HT1080 (cell line): ENCODE results near the gene FFAR1. TPM values are rescaled to one million over a fixed set of nuclear protein-coding genes. Genes with fewer than 3 reads are reported as not detected.

Source experiments
- DNase-seq: peaks from one replicate; pipeline ENCODE4 v3.0.0-alpha.2; 2015; ENCODE audit warnings: low read depth
- polyA plus RNA-seq, 2 experiments: library from polyadenylated mRNA; depleted of rRNA; stranded (reverse); fragments of >200 nt; gene quantifications; 2 replicates each; pipeline ENCODE4 v1.2.3, GENCODE V29; 2015
- total RNA-seq: library from RNA; depleted of rRNA; stranded (reverse); fragments of >200 nt; shearing (Covaris generic); gene quantifications from 2 replicates; pipeline ENCODE4 v1.2.3, GENCODE V29; 2014; rRNA removed

The FFAR1 gene, protein sequence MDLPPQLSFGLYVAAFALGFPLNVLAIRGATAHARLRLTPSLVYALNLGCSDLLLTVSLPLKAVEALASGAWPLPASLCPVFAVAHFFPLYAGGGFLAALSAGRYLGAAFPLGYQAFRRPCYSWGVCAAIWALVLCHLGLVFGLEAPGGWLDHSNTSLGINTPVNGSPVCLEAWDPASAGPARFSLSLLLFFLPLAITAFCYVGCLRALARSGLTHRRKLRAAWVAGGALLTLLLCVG (N-terminal part only)
- 0.06 TPM in 1 of 2 replicates, not detected in the other for total RNA-seq
- 0.05 TPM in 1 of 2 replicates, not detected in the other for polyA plus RNA-seq (2015; cell fraction: cytosol; rRNA removed)
- polyA plus RNA-seq (2015; cell fraction: nucleus; rRNA removed): 0.11 TPM in 1 of 2 replicates, not detected in the other

DNA sequence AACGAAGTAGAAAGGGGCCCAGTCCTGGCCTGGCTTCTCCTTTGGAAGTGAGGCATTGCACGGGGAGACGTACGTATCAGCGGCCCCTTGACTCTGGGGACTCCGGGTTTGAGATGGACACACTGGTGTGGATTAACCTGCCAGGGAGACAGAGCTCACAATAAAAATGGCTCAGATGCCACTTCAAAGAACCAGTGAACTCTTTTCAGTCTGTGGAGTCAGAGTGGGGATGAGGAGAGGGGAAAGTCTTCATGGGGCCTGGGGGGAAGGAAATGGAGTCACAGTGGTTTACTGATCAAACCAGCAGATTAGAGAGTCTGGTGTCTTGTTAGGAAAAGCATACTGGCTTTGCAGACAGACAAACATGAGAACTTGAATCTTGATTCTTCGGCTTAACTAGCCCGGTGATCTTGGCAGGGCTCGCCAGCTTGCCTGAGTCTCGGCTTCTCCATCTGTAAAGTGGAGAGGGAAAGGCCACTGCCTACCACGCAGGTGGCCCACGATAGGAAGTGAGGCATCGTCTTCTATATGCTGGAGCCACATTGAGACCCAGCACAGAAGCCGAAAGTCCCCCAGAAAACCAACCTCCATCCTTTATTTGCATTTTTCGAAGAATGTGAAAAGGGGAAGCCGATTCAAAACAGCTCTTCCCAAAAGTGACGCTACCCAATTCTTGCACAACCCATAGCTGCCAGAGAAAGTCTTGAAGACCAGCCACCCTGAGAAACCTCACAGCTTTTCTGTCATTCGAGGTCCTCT, at the start of gene FFAR1:
FFAR1 (plus strand) TSS at position 732 of the 759 bp plus-strand sequence. CDS start 3,650 bp downstream, outside the sequence.
- no peak for DNase-seq

- DNase-seq: no peak
Measured at GRCh38 chr19:35297922-35298321, 49.8 kb upstream of the FFAR1 start.

GRCh38 chr19:35298561-35298972, 49.1 kb upstream of the FFAR1 start:
- no peak for DNase-seq

GRCh38 chr19:35299523-35300338, 48.0 kb upstream of the FFAR1 start:
- DNase-seq: no peak

DNA sequence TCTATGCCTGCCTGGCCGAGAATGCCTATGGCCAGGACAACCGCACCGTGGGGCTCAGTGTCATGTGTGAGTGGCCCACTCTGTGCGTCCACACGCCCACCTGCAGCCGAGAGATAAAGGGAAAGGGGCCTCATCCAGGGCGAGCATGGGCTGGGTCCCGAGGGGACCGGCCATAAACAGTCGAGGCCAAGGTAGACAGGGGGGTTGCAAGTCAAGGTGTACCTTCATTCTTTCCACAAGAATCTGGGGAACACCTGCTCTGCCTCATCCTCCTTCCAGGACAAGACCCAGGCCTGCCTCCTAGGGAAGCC, 47.4 kb upstream of the FFAR1 start:
- no peak for DNase-seq

DNA sequence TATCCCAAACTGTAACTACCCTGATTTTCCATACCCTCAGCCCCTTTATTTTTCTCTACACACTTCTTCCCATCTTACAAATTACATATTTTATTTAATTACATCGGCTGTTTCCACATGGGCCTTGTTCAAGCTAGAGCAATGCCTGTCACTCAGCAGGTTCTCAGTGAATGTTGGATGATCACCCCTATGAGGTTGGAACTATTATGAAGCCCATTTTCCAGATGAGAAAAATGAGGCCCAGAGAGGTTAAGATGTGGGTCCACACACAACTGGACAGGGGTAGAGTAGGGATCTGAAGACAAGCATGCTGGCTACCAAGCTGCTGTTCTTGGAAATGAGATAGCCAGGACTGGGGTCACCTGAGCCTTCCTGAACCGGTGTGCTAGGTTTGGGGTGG, 45.7 kb upstream of the FFAR1 start:
- DNase-seq: no peak

DNA sequence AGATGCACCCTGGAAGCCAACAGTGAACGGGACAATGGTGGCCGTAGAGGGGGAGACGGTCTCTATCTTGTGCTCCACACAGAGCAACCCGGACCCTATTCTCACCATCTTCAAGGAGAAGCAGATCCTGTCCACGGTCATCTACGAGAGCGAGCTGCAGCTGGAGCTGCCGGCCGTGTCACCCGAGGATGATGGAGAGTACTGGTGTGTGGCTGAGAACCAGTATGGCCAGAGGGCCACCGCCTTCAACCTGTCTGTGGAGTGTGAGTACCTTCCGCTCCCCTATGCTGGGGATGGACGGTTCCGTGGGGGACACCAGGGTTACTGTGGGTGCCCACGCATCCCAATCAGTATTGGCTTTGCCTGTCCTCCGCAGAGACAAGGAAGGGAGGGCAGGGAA, 45.3 kb upstream of the FFAR1 start:
- DNase-seq: no peak

DNA sequence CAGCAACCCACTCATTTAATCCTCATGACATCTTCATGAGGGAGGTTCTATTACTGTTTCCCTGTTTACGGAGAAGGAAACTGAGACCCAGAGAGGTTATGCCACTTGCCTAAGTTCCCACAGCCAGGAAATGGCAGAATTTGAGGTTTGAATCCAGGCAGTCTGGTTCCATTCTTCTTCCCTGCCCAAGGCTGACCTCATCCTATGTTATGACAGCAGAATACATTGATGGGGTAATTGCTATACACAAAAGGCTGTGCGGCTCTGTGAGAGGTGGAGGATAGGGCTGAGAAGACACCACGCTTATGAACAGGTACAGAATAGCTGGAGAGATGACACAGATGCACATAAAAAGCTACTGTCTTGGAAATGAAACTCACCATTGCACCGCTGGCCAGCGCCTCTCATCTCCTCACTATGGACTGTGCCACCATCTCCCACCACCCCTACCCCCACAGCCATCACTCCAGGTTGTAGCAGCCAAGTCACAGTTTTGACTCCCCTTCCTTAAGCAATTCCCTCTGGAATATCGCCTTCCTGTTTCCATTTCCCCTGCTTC, 44.3 kb upstream of the FFAR1 start:
- no peak for DNase-seq

GRCh38 chr19:35304036-35304435, 43.7 kb upstream of the FFAR1 start:
- no peak for DNase-seq

DNA sequence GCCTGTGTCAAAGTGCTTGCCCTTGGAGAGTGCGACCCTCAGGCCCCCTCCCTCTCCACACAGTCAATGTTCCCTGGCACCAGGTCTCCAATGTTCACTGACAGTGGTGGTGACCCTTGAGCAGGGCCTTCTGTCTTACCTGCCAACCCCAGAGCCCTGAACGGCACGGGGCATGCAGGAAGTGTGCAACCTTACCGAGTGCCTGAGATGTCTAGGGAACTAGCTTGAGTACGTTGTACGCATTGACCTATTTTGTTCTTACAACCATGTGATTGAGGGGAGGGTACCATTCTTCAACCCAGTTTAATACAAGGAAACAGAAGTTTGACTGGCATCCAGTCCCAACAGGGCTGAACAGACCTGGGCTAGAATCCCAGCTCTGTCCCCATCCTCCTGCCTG, 42.5 kb upstream of the FFAR1 start:
- no peak for DNase-seq

DNA sequence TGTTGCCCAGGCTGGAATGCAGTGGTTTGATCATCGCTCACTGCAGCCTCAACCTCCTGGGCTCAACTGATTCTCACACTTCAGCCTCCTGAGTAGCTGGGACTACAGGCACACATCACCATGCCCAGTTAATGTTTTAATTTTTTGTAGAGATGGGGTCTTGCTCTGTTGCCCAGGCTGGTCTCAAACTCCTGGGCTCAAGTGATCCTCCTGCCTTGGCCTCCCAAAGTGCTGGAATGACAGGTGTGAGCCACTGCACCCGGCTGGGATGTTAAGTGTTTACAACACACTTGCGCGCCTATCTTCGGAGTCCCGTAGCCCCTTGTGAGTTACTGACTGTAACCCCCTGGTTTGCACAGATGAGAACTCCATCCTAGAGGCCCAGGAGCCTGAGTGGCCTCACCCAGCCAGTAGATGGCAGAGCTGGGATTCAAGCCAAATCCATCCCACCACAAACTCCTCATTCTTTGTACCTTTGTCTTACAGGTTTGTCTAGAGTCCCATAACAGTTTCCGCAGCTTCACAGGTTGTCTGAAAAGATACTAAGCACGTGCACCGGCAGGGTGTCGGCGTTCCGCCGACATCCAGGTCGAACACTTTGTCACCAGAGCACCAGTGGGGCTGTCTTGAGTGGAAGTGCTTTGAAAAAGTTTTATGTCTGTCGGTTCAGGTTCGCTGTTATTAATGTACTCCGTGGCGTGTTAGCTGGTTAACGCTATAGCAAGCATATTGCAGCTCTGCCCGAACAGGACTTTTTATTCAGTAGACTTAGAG, 41.0 kb upstream of the FFAR1 start:
- DNase-seq: peak; percentile 18

DNA sequence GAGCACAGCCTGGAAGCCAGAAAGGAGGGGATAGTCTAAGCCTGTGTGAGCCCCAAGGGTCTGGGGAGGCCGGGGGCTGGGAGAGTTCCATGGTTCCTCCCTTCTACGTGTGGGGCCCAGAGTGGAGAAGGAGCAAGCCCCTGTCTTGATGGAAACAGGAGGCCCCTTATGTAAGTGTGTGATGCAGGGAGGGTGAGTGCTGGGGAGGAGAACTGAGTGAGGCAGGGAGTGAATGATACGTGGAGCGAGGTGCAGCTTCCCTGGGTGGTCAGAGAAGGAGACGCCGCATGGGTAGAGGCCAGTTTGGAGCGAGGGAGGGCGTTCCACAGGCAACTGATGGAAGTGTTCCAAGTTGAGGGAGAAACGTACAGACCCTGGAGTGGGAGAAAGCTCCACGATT, 39.8 kb upstream of the FFAR1 start:
- no peak for DNase-seq

DNA sequence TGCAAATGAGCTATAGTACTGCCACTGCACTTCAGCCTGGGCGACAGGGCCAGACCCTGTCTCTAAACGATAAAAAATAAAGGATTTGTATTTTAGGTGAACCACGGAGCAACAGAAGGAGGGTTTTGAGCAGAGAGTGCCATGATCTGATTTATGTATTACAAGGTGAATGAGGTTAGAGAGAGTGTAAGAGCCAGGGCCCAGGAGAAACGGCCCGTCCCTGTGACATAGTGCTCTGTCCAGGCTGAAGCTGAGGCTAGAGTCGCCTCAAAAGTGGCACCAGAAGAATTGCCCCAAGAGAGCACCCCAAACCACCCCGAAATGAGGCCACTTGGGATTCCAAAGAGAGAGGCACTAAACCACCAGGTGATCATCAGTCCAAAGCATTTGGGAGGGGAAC, 38.8 kb upstream of the FFAR1 start:
- no peak for DNase-seq

GRCh38 chr19:35309481-35310279, 38.0 kb upstream of the FFAR1 start:
- DNase-seq: no peak

DNA sequence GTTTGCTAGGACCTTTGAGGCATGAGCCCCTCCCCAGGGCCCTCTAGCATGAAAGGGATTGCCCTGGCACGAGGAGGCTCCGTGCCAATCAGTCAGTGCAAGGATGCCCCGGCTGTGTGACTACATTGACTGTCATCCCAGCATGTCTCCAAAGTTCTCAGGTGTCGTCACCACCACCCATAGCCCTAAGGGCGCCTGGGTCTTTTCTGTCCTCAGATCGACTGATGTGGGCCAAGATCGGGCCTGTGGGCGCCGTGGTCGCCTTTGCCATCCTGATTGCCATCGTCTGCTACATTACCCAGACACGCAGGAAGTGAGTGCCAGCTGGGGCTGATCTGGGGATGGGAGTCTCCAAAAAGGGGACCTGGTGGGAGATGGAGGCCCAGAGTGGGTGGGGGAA, 37.4 kb upstream of the FFAR1 start:
- DNase-seq: no peak

- no peak for DNase-seq
Measured at GRCh38 chr19:35310811-35311465, 36.8 kb upstream of the FFAR1 start.

DNA sequence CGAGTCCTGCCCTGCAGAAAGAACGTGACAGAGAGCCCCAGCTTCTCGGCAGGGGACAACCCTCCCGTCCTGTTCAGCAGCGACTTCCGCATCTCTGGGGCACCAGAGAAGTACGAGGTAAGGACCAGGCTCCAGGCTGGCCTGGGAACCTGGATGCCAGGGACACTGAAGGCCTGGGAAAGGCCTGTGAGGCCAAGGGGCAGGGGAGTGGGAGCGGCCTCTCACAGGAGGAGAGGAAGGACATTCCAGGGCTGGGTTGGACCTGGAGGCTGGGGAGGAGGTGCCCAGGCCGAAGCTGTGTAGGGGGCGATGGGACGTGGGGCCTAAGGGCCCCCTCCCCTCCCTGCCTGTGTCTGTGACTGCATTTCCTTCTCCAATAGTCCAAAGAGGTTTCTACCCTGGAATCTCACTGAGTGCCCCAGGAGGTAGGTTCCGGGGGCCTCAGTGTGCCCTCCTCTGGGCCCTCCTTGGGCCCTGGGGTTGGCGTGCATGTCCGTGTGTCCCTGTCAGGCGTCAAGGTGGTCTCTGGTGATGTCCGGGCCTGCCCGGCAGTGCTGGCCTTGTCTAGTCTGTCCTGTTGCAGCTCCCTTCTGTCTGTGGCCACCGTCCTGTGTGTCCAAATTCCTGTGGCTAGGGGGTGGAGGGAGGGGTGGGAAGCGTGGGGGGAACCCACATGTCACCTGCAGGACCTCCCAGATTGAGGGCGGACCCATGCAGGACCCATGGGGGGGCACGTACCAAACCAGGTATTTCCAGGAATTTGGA, 35.6 kb upstream of the FFAR1 start:
- no peak for DNase-seq

GRCh38 chr19:35313587-35313986, 34.1 kb upstream of the FFAR1 start:
- DNase-seq: no peak

GRCh38 chr19:35314031-35314430, 33.7 kb upstream of the FFAR1 start:
- DNase-seq: no peak
